ENCODE data around the gene MGRN1. TPM values are rescaled to one million over a fixed set of nuclear protein-coding genes. Genes with fewer than 3 reads are reported as not detected.

Gene MGRN1
- total and polyA plus RNA-seq, 2 donors (not counting 1 experiment from before 2014, with no cell fraction given), result 5.4 to 26.1 TPM

- peak; percentile 32 to 52 for DNase-seq (ENCODE audit: low read depth in 2 of 2)
- Histone ChIP-seq H3K9ac (ENCODE audit: insufficient read depth, low read length) (peak overlapping the region; percentile 90), H3K79me2 (ENCODE audit: control insufficient read depth, insufficient read depth, low read length) (peaks cover 25% of the 10 kb centered on the region), H2AFZ (ENCODE audit: low read length) (no peak overlapping the region), H3K4me1 (ENCODE audit: control insufficient read depth, extremely low read depth, insufficient read depth, low read length) (peaks cover 5% of the 10 kb centered on the region), H3K4me3 (replicated peaks in 1 of 4; ENCODE audit: control extremely low read depth in 1 of 4, insufficient read depth in 1 of 4, low read depth in 3 of 4, low read length in 4 of 4) (peak overlapping the region; percentile 65 to 80 (median 75)), H3K9me3 (ENCODE audit: control insufficient read depth, insufficient read depth, low read depth, low read length) (no peaks in the 10 kb centered on the region), H3K27me3 (ENCODE audit: control insufficient read depth, insufficient read depth, low read length) (no peaks in the 10 kb centered on the region), H4K20me1 (ENCODE audit: control insufficient read depth, extremely low read depth, insufficient read depth, low read length) (no peaks in the 10 kb centered on the region), H3K27ac (ENCODE audit: insufficient read depth, low read length) (peak overlapping the region; percentile 80), H3K4me2 (ENCODE audit: extremely low read depth, insufficient read depth, low read length) (peak overlapping the region; percentile 84), H3K36me3 (ENCODE audit: control insufficient read depth, insufficient read depth, low read length) (peaks cover 3% of the 10 kb centered on the region)
- TF ChIP-seq EZH2 (IDR thresholded peaks at IDR 0.05; ENCODE audit: low read length, missing control alignments), result no peak
- TF ChIP-seq, protein P1, sequence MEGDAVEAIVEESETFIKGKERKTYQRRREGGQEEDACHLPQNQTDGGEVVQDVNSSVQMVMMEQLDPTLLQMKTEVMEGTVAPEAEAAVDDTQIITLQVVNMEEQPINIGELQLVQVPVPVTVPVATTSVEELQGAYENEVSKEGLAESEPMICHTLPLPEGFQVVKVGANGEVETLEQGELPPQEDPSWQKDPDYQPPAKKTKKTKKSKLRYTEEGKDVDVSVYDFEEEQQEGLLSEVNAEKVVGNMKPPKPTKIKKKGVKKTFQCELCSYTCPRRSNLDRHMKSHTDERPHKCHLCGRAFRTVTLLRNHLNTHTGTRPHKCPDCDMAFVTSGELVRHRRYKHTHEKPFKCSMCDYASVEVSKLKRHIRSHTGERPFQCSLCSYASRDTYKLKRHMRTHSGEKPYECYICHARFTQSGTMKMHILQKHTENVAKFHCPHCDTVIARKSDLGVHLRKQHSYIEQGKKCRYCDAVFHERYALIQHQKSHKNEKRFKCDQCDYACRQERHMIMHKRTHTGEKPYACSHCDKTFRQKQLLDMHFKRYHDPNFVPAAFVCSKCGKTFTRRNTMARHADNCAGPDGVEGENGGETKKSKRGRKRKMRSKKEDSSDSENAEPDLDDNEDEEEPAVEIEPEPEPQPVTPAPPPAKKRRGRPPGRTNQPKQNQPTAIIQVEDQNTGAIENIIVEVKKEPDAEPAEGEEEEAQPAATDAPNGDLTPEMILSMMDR (conservative IDR thresholded peaks at IDR 0.05 in 1 of 2, IDR thresholded peaks at IDR 0.05 in 1 of 2; ENCODE audit: low read depth in 1 of 2, low read length in 2 of 2), result no peak
These were observed 10.7 kb upstream of the MGRN1 start for GRCh38 chr16:4613636-4614570.

DNA sequence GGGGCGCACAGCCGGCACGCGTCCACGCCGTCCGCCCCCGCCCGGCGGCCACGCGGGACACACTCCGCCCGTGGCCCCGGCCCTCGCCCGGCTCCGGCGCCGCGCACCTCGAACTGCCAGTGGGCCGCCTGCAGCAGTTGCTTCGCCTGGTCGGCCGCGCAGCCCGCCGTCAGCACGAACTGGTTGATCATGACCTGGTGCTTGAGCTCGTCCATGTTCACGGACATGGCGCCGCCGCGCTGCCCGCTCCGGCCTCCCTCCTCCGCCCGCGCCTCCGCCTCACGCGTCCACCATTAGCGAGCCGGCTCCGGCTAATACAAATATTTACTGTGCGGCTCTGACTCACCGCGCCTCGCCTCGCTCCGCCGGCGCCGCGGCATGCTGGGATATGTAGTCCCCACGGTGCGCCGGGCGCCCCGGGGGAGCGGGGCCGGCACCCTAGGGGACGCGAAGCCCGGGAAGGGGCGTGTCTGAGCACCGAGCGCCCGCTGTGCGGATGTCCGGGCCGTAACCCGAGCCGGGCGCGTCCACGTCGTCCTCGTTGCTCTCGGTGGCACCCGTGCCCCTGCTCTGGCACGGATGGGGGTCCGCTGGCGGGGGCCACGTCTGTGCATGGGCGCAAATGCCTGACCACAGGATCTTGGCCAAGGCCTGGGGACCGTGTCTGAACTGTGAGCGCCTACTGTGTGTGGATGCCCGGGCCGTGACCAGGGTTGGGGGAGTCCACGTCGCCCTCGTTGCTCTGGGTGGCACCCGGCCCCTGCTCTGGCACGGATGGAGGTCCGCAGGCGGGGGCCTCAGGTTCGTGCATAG, 9.8 kb upstream of the MGRN1 start, which contains the start of gene UBALD1:
Gene UBALD1 (minus strand): TSS at position 318 of the 813 bp plus-strand sequence. CDS start 91 bp downstream, at position 227.
- no peaks in the 10 kb centered on the region for H3K27me3 ChIP-seq (ENCODE audit: control insufficient read depth, insufficient read depth, low read length)
- DNase-seq (ENCODE audit: low read depth in 2 of 2), result peak; percentile 86 to 88
- H2AFZ ChIP-seq (ENCODE audit: low read length), result peak within 1 kb of the TSS; percentile 73
- H3K4me2 ChIP-seq (ENCODE audit: extremely low read depth, insufficient read depth, low read length), result peak within 1 kb of the TSS; percentile 84
- H4K20me1 ChIP-seq (ENCODE audit: control insufficient read depth, extremely low read depth, insufficient read depth, low read length), result no peaks in the 10 kb centered on the region
- peak within 1 kb of the TSS; percentile 90 for H3K9ac ChIP-seq (ENCODE audit: insufficient read depth, low read length)
- no peaks in the 10 kb centered on the region for H3K9me3 ChIP-seq (ENCODE audit: control insufficient read depth, insufficient read depth, low read depth, low read length)
- H3K4me1 ChIP-seq (ENCODE audit: control insufficient read depth, extremely low read depth, insufficient read depth, low read length), result peaks cover 5% of the 10 kb centered on the region
- peak within 1 kb of the TSS; percentile 65 to 80 (median 75) for H3K4me3 ChIP-seq (replicated peaks in 1 of 4; ENCODE audit: control extremely low read depth in 1 of 4, insufficient read depth in 1 of 4, low read depth in 3 of 4, low read length in 4 of 4)
- H3K36me3 ChIP-seq (ENCODE audit: control insufficient read depth, insufficient read depth, low read length), result no peaks in the 10 kb centered on the region
- peak within 1 kb of the TSS; percentile 80 for H3K27ac ChIP-seq (ENCODE audit: insufficient read depth, low read length)
- TF ChIP-seq, protein P1 (conservative IDR thresholded peaks at IDR 0.05 in 1 of 2, IDR thresholded peaks at IDR 0.05 in 1 of 2; ENCODE audit: low read depth in 1 of 2, low read length in 2 of 2), result no peak
- TF ChIP-seq EZH2 (IDR thresholded peaks at IDR 0.05; ENCODE audit: low read length, missing control alignments), result no peak
- peaks cover 25% of the 10 kb centered on the region for H3K79me2 ChIP-seq (ENCODE audit: control insufficient read depth, insufficient read depth, low read length)

Data from fibroblast of lung (primary cell).